Keratinocyte (primary cell): ENCODE data around the gene ZNF385A. TPM values are rescaled to one million over a fixed set of nuclear protein-coding genes. Genes with fewer than 3 reads are reported as not detected.
A peak's percentile ranks its signal among the peaks of the same experiment; 100 is the strongest.

Source experiments
- DNase-seq: peaks from one replicate; pipeline ENCODE4 v3.0.0-alpha.2; 2011; ENCODE audit warnings: low read depth, missing footprints, low spot score
- FAIRE-seq: peaks from 2 replicates; lab custom pipeline; 2011; peaks lifted over from hg19 to GRCh38; lab: Jason Lieb, UNC
- H2AFZ ChIP-seq: 2 replicates; pipeline ENCODE4 v1.6.0; 2012; ENCODE audit warnings: low read length, control low read depth, inconsistent platforms; ENCODE audit not compliant: control insufficient read depth
- H3K27ac ChIP-seq: 2 replicates; pipeline ENCODE4 v1.5.1; 2011; ENCODE audit warnings: low read length; ENCODE audit not compliant: control insufficient read depth, insufficient read depth
- H3K27me3 ChIP-seq: 3 replicates; pipeline ENCODE4 v1.6.0; 2011; ENCODE audit warnings: low read length; ENCODE audit not compliant: control insufficient read depth, insufficient read depth; ENCODE audit errors: extremely low read depth
- H3K36me3 ChIP-seq, 2 experiments: 2 replicates in 1 of 2; 3 replicates in 1 of 2; pipeline ENCODE4 v1.5.1; 2011; ENCODE audit warnings: low read length in 2 of 2, mild to moderate bottlenecking in 1 of 2; ENCODE audit not compliant: control insufficient read depth in 2 of 2, insufficient read depth in 2 of 2; ENCODE audit errors: extremely low read depth in 1 of 2
- H3K4me1 ChIP-seq: 3 replicates; pipeline ENCODE4 v1.5.1; 2011; ENCODE audit warnings: low read length; ENCODE audit not compliant: control insufficient read depth, insufficient read depth; ENCODE audit errors: extremely low read depth
- H3K4me2 ChIP-seq: 3 replicates; pipeline ENCODE4 v1.6.0; 2011; ENCODE audit warnings: low read depth, low read length; ENCODE audit not compliant: control insufficient read depth, insufficient read depth; ENCODE audit errors: extremely low read depth
- H3K4me3 ChIP-seq, 3 experiments: fragments of 200-600 bp in 1 of 3; sonication (generic) in 1 of 3; 2 replicates in 2 of 3; 3 replicates in 1 of 3; pipeline ENCODE4 v1.5.1; 2011 to 2016; ENCODE audit warnings: low read length in 3 of 3, mild to moderate bottlenecking in 3 of 3, control low read depth in 2 of 3, inconsistent platforms in 1 of 3, low read depth in 1 of 3, mixed read lengths in 1 of 3, mixed run types in 1 of 3, moderate library complexity in 1 of 3; ENCODE audit not compliant: control insufficient read depth in 2 of 3, insufficient read depth in 2 of 3; ENCODE audit errors: extremely low read depth in 1 of 3
- H3K79me2 ChIP-seq: 2 replicates; pipeline ENCODE4 v1.6.0; 2012; ENCODE audit warnings: low read length; ENCODE audit not compliant: control insufficient read depth, insufficient read depth
- H3K9ac ChIP-seq: 3 replicates; pipeline ENCODE4 v1.6.0; 2011; ENCODE audit warnings: low read length; ENCODE audit not compliant: control insufficient read depth, insufficient read depth; ENCODE audit errors: extremely low read depth
- H3K9me1 ChIP-seq: 3 replicates; pipeline ENCODE4 v1.6.0; 2011; ENCODE audit warnings: low read length; ENCODE audit not compliant: control insufficient read depth, insufficient read depth; ENCODE audit errors: extremely low read depth
- H3K9me3 ChIP-seq: 2 replicates; pipeline ENCODE4 v1.5.1; 2012; ENCODE audit warnings: low read depth, low read length; ENCODE audit not compliant: control insufficient read depth
- H4K20me1 ChIP-seq: 3 replicates; pipeline ENCODE4 v1.6.0; 2011; ENCODE audit warnings: low read length; ENCODE audit not compliant: control insufficient read depth, insufficient read depth; ENCODE audit errors: extremely low read depth
- EZH2 ChIP-seq: IDR thresholded peaks from one replicate; pipeline ENCODE4 v1.6.1; 2012; ENCODE audit warnings: inconsistent platforms, mild to moderate bottlenecking, low read length, moderate library complexity
- dilution Hi-C: fragments of 300-500 bp; cut with MboI; formaldehyde crosslinking; loops from one replicate; pipeline ENCODE4 v1.7.0; 2020; ENCODE audit warnings: low sequenced_read_pairs; ENCODE audit not compliant: extremely low pct_ligation_motif_present
- polyA plus RNA-seq, 5 experiments: library from polyadenylated mRNA; depleted of rRNA in 3 of 5; stranded (reverse) in 3 of 5; stranded (forward) in 1 of 5; unstranded in 1 of 5; fragments of >200 nt; gene quantifications; 1 replicate in 1 of 5; 2 replicates in 3 of 5; 3 replicates in 1 of 5; pipeline versions ENCODE4 v1.2.1 to v1.2.3, GENCODE V29; 2011 to 2012; ENCODE audit warnings: missing spikeins in 2 of 5, low read depth in 1 of 5, low replicate concordance in 1 of 5
- TF ChIP-seq, protein P1 (sequence below), 3 experiments: IDR thresholded peaks in 1 of 3; conservative IDR thresholded peaks in 1 of 3; optimal IDR thresholded peaks in 1 of 3; 2 replicates in 2 of 3; 3 replicates in 1 of 3; pipeline versions ENCODE3 to v1.5.1; 2011; ENCODE audit warnings: low read length in 3 of 3, mild to moderate bottlenecking in 3 of 3, moderate library complexity in 2 of 3, control low read depth in 1 of 3, inconsistent platforms in 1 of 3; ENCODE audit not compliant: insufficient read depth in 2 of 3; ENCODE audit errors: extremely low read depth in 1 of 3

ZNF385A gene
- polyA plus RNA-seq, 1 donor (not counting 4 experiments of a cell fraction or from before 2014, with no cell fraction given), result 11.4 TPM

DNA sequence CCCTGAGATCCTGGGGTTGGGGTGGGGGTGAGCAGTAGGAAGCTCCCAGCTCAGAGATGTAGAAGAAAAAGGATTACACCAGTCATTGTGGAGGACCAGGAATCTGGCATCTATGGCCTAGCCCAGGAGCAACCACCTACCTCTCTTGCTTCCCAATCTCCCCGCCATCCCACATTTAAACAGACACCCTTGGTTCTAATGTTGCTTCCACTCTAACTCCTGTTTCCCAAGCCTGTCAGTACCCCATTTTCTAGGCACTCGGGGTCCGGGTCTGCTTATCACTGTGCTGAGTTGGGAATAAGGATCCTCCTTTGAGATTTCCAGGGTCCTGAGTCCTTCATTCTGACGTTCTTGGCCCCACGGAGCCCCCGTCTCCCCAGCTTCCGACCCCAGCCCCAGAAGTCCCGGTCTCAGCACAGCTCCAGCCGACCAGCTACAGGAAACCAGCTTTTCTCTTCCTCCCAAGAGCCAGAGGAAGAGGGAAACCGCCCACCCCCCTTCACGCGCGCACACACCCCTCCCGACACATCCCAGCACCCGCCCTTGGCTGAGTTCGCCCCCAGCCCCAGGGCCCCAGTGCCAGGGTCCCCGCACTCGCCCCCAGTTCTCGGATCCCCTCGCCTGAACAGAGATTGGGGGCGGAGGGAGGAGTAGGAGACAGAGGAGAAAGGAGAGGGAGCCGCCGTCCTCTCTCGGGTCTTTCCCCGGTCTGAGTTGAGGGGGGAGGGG is 33.3 kb upstream of the ZNF385A start:
- Histone ChIP-seq H3K9me3 (no peaks in the 10 kb centered on the region), H3K9me1 (peaks cover 5% of the 10 kb centered on the region), H3K27ac (peak overlapping the region; percentile 91), H4K20me1 (no peaks in the 10 kb centered on the region), H3K4me3 (peak overlapping the region; percentile 81 to 97 (median 88)), H3K4me1 (peaks cover 67% of the 10 kb centered on the region), H2AFZ (no peak overlapping the region), H3K27me3 (no peaks in the 10 kb centered on the region), H3K9ac (peak overlapping the region; percentile 92), H3K36me3 (peaks cover 0 to 7% of the 10 kb centered on the region in 2 experiments), H3K79me2 (peaks cover 63% of the 10 kb centered on the region), H3K4me2 (peak overlapping the region; percentile 91)
- DNase-seq, result no peak
- dilution Hi-C loops, result no loop called here
- no peak for FAIRE-seq
- no peak for TF ChIP-seq EZH2
- TF ChIP-seq, protein P1, sequence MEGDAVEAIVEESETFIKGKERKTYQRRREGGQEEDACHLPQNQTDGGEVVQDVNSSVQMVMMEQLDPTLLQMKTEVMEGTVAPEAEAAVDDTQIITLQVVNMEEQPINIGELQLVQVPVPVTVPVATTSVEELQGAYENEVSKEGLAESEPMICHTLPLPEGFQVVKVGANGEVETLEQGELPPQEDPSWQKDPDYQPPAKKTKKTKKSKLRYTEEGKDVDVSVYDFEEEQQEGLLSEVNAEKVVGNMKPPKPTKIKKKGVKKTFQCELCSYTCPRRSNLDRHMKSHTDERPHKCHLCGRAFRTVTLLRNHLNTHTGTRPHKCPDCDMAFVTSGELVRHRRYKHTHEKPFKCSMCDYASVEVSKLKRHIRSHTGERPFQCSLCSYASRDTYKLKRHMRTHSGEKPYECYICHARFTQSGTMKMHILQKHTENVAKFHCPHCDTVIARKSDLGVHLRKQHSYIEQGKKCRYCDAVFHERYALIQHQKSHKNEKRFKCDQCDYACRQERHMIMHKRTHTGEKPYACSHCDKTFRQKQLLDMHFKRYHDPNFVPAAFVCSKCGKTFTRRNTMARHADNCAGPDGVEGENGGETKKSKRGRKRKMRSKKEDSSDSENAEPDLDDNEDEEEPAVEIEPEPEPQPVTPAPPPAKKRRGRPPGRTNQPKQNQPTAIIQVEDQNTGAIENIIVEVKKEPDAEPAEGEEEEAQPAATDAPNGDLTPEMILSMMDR (optimal IDR thresholded peaks at IDR 0.05 in 1 of 3, IDR thresholded peaks at IDR 0.05 in 1 of 3, conservative IDR thresholded peaks at IDR 0.05 in 1 of 3; ENCODE audit: extremely low read depth in 1 of 3, insufficient read depth in 2 of 3, low read length in 3 of 3), result no peak

DNA sequence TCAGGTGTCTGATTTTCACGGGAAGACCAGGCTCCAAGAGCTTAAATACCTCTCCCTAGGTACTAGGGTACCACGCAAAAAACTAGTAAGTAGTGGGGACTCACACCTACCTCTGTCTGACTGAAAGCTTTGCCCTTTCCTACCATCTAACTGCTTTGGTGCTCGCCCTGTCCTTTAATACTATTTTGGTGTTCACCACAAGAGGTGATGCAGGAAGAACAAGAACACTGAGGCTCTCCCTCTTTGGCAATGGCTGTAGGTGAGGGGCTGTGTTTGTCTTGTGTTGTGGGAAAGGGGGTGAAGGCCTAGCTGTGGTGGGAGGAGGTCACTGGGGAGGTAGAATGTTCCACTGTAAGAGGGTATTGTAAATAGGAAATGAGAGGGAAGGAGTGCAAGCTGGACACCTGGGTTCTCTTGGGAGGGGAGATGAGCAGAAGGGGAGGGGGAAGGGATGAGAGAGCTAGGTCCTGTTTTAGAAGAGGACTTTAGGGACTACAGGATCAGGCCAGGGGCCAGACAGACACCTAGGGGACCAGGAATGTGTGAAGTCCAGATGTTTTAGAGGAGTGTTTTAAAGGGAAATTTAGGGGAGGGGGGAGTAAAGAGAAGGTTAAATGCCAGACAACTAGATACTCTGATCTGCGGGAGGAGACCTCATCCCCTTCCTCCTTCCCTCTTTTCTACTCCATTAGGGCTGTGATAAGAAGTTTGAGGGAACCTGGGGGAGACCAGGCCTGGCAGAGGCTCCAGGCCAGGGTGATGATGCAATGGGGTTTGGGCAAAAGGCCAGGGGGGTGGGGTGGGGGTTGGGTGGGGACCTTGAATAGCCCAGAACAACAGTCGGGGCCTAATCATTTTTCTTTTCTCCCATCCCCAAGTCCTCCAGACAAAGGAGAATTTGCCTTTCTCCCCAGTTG is 32.4 kb upstream of the ZNF385A start:
- DNase-seq (no peak), FAIRE-seq (no peak)
- no peak for TF ChIP-seq EZH2
- TF ChIP-seq, protein P1 (optimal IDR thresholded peaks at IDR 0.05 in 1 of 3, IDR thresholded peaks at IDR 0.05 in 1 of 3, conservative IDR thresholded peaks at IDR 0.05 in 1 of 3; ENCODE audit: extremely low read depth in 1 of 3, insufficient read depth in 2 of 3, low read length in 3 of 3), result no peak
- Histone ChIP-seq H3K9me1 (peaks cover 5% of the 10 kb centered on the region), H3K79me2 (peaks cover 70% of the 10 kb centered on the region), H3K9me3 (no peaks in the 10 kb centered on the region), H3K4me2 (peak overlapping the region; percentile 91), H3K27ac (peak overlapping the region; percentile 91), H2AFZ (no peak overlapping the region), H4K20me1 (no peaks in the 10 kb centered on the region), H3K4me1 (peaks cover 67% of the 10 kb centered on the region), H3K27me3 (no peaks in the 10 kb centered on the region), H3K4me3 (peak overlapping the region; percentile 81 to 97 (median 88)), H3K9ac (peak overlapping the region; percentile 92), H3K36me3 (peaks cover 0 to 7% of the 10 kb centered on the region in 2 experiments)
- dilution Hi-C loops, result no loop called here
